Measurements from ENCODE around the gene CDH4.

The CDH4 gene

GRCh38 chr20:61521687-61522420 is 269.8 kb downstream of the CDH4 start:
- no peak for DNase-seq

DNA sequence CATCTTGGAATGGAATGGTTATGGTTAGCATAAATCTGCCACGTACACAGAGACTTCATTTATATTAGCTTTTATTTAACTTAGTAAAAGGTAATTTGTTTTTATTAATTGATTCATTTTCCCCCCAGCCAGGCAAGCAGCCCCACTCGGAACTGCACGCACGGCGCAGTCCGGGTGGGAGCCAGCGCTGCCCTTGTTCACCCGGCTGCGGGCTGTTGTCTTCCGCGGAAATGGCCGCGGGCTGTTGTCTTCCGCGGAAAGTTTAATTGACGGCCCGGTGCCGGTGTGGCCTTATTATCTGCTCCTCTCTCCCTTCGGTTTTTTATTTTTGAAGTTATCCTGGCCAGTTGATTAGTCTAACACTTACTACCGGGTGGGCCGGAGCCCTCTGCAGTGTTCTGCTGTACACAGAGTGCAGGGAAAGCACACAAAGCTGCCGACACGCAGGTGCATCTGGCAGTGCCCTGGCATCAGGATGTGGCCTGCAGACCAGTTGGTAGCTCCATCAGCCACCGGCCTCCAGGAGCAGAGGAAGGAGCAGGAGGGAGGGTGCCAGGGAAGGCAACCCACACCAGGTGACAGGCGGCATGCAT is 270.5 kb downstream of the CDH4 start:
- no peak for DNase-seq

- no peak for DNase-seq
Observed at GRCh38 chr20:61523145-61523544, 271.1 kb downstream of the CDH4 start.

GRCh38 chr20:61524951-61525666 is 273.0 kb downstream of the CDH4 start:
- DNase-seq, result no peak

DNA sequence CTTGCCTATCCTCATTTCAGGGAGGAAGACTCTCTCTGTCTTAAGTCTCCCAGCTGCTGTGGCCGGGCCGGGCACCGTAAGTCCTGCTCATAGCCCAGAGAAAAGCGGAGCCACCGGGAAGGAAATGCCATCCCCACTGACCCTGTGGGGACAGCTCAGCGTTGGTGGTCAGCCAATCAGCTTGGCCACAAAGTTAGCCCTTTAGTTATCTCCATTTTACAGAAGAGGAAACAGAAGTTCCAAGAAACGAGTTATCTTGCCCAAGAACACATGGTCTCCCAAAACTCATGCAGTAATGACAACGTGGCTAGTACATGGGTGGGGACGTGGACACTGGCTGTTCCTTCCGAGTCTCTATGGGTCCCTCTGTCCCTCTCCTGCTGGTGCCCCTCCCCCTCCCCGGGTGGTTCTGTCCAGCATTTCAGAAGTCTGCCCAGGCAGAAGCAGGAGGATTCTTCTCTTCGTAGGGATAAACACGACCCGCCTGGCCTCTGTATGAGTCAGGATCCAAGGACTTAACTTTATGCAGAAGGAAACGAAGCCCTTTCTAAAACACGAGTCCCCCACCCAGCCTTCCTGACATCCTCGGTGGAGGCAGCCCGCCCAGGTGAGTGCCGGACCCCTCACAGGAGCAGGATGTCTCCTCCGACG is 273.8 kb downstream of the CDH4 start:
- DNase-seq, result no peak

- no peak for DNase-seq
Observed at GRCh38 chr20:61526907-61527306, 274.8 kb downstream of the CDH4 start.

GRCh38 chr20:61527626-61528025 is 275.6 kb downstream of the CDH4 start:
- DNase-seq, result no peak

GRCh38 chr20:61528591-61528990 is 276.5 kb downstream of the CDH4 start:
- DNase-seq, result no peak

DNA sequence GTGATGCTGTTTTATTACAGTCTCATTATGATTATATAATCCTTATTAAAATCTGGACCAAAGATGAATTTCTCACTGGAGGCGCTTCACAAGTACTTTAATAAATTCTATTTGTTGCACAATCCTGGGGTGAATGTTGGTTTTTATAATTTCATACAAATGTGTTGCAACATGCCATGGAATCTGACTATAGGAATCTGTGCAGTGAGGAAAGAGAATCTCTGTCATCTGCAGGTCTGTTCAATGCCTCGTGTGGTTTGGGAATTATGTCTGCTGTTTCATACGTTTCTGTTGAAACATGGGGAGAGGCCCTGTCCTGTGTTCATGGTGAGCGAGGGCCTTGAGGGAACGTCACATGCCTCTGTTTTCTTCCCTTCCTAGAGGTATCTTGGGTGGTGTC is 277.3 kb downstream of the CDH4 start:
- no peak for DNase-seq

- DNase-seq, result no peak
Observed at GRCh38 chr20:61531553-61532345, 279.7 kb downstream of the CDH4 start.

- DNase-seq, result no peak
Observed at GRCh38 chr20:61532736-61533135, 280.7 kb downstream of the CDH4 start.

GRCh38 chr20:61533231-61533631 is 281.2 kb downstream of the CDH4 start:
- DNase-seq, result no peak

DNA sequence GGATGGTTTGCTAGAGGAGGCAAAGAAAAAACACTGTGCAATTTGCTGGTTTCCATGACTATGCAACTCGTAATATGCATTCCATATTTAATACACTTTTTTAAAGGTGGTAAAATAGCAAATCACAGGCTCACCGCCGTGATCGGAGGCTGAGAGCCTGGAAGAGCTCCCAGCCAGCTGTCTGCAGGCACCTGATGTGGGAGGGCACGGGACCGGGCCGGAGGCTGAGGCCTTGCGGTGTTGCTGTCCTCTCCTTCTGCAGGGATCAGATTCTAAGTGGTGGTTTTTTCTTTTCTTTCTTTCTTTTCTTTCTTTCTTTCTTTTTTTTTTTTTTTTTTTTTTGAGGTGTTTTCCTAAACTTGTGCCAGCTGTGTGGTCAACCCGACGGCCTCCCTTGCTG is 282.3 kb downstream of the CDH4 start:
- DNase-seq, result no peak

DNA sequence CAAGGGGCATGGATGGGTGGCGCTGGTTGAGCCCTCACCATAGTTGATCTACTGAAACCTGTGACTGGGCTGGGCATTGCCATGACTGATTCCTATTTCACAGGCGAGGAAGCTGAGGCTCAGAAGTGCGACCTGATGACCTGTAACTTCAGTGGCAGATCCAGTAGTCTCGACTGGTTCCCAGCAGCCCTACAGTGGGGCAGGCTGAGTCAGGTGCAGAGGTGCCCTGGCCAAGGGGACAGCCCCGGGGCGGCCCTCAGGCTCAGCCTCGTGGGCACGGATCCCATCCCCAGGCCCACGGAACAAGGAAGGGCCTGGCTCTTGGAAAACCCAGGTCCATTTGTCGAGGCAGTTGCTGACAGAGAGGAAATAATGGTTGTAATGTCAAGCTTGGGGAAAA is 283.0 kb downstream of the CDH4 start:
- DNase-seq, result no peak

GRCh38 chr20:61535536-61535935 is 283.5 kb downstream of the CDH4 start:
- no peak for DNase-seq

- DNase-seq, result no peak
Observed at GRCh38 chr20:61535956-61536355, 283.9 kb downstream of the CDH4 start.

GRCh38 chr20:61536671-61537070 is 284.6 kb downstream of the CDH4 start:
- DNase-seq, result no peak

DNA sequence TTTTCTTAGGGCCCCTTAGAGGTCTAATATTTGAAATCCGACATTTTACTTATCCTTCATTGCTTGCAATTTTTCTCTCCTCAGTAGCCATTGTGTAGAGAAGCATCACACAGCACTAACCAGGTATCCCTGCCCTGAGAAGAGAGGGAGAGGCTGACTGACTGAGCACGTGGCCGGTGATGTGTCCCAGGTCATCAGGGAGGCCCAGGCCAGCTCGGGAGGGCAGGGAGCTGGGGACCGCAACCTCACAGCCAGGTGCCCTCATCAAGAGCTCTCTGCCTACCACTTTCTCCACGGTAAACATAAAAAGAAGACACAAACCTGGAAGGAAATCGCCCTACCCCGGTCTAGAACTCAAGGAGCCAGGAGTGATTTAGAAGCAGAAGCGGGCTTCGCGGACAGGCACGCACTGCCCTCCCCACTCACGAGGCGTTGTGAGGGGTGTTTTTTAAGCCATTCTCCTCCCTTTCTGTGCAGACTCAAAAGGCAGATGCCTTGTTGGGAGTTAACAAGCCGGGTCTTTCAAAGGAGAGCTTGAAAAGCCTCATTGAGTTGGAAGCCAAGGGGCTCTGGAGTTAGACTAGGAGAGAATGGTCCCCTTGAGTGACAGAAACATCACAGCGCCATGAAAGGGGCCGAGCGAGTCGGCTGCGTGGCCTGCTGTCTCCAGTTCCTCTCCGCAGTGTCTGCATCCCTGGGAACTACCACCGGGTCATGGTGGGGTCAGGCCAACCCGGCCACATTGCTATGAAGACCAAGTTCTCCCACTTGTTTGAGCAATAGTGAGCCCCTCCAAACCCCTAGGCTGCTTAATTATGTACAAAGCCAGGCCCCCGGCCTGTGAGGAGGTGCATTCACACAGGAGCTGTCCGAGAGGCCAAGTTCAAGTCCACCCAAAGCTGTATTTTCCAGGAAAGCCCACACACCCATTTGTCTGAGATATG is 285.4 kb downstream of the CDH4 start:
- DNase-seq, result no peak

- DNase-seq, result no peak
Observed at GRCh38 chr20:61538183-61538942, 286.3 kb downstream of the CDH4 start.

- no peak for DNase-seq
Observed at GRCh38 chr20:61538943-61539265, 286.8 kb downstream of the CDH4 start.

Data from SHP77 (cell line).